NCI-H526 (cell line): ENCODE results near the gene FLNC.

Experiments
- DNase-seq, 2 experiments: peaks; one replicate each; lab custom pipeline; 2025; lab: John Stamatoyannopoulos, UW

FLNC gene

GRCh38 chr7:128893251-128894100 is 63.3 kb downstream of the FLNC start:
- no peak for DNase-seq

- no peak for DNase-seq
Observed at GRCh38 chr7:128894101-128894440, 63.9 kb downstream of the FLNC start.

GRCh38 chr7:128895320-128895719 is 65.1 kb downstream of the FLNC start:
- DNase-seq = no peak

- no peak for DNase-seq
Observed at GRCh38 chr7:128899392-128899791, 69.2 kb downstream of the FLNC start.

GRCh38 chr7:128900237-128900636 is 70.0 kb downstream of the FLNC start:
- no peak for DNase-seq

- no peak for DNase-seq
Observed at GRCh38 chr7:128902761-128903585, 72.8 kb downstream of the FLNC start.

GRCh38 chr7:128903621-128904361 is 73.6 kb downstream of the FLNC start:
- no peak for DNase-seq

- DNase-seq = peak; percentile 42 to 83
Observed at GRCh38 chr7:128904381-128905197, 74.4 kb downstream of the FLNC start.

- DNase-seq = no peak
Observed at GRCh38 chr7:128906001-128906765, 76.0 kb downstream of the FLNC start.

GRCh38 chr7:128906766-128907559 is 76.8 kb downstream of the FLNC start:
- no peak for DNase-seq
